Measurements from ENCODE around the gene LMX1A.

The LMX1A gene

DNA sequence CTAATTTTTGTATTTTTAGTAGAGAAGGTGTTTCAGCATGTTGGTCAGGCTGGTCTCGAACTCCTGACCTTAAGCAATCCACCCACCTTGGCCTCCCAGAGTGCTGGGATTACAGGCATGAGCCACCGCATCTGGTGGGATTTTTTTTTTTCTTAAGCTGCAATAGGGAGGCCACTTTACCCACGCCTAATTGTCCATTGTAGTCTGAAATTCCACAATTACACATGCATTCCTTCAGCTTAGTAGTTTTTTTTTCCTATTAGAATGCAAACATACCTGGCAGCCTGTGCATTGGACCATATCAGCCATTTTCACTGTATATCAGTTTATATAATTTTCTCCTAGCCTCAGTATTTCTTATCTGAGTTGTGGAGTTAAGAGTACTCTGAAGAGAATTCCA, 186.8 kb downstream of the LMX1A start:
- TF ChIP-seq, protein P1, sequence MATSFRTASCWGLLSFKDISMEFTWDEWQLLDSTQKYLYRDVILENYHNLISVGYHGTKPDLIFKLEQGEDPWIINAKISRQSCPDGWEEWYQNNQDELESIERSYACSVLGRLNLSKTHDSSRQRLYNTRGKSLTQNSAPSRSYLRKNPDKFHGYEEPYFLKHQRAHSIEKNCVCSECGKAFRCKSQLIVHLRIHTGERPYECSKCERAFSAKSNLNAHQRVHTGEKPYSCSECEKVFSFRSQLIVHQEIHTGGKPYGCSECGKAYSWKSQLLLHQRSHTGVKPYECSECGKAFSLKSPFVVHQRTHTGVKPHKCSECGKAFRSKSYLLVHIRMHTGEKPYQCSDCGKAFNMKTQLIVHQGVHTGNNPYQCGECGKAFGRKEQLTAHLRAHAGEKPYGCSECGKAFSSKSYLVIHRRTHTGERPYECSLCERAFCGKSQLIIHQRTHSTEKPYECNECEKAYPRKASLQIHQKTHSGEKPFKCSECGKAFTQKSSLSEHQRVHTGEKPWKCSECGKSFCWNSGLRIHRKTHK (tag by site-specific recombination; IDR thresholded peaks at IDR 0.05) = no peak
- TF ChIP-seq GLIS1 (tag by site-specific recombination; IDR thresholded peaks at IDR 0.05) (no peak), GLIS2 (tag by site-specific recombination; IDR thresholded peaks at IDR 0.05) (no peak), KLF7 (tag by site-specific recombination; IDR thresholded peaks at IDR 0.05; ENCODE audit: borderline replicate concordance) (no peak), ZNF596 (tag by site-specific recombination; IDR thresholded peaks at IDR 0.05) (no peak), ZNF211 (tag by site-specific recombination; IDR thresholded peaks at IDR 0.05; ENCODE audit: low read depth) (no peak), ZNF624 (tag by site-specific recombination; IDR thresholded peaks at IDR 0.05) (no peak), ZNF843 (tag by site-specific recombination; IDR thresholded peaks at IDR 0.05) (no peak), ZNF529 (tag by site-specific recombination; IDR thresholded peaks at IDR 0.05; ENCODE audit: insufficient replicate concordance) (no peak), ZFHX2 (tag by site-specific recombination; conservative IDR thresholded peaks at IDR 0.05) (no peak), ZNF571 (tag by site-specific recombination; IDR thresholded peaks at IDR 0.05) (no peak), ZNF311 (tag by site-specific recombination; IDR thresholded peaks at IDR 0.05; ENCODE audit: borderline replicate concordance) (no peak)
- TF ChIP-seq, protein P2, sequence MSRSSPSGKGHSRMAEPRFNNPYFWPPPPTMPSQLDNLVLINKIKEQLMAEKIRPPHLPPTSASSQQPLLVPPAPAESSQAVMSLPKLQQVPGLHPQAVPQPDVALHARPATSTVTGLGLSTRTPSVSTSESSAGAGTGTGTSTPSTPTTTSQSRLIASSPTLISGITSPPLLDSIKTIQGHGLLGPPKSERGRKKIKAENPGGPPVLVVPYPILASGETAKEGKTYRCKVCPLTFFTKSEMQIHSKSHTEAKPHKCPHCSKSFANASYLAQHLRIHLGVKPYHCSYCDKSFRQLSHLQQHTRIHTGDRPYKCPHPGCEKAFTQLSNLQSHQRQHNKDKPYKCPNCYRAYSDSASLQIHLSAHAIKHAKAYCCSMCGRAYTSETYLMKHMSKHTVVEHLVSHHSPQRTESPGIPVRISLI (tag by site-specific recombination; IDR thresholded peaks at IDR 0.05) = no peak
- ChIA-PET CTCF (interaction anchor here (1.7 kb wide), 1 partner anchor 17 kb away, joined by 4 read pairs; no protein-coding TSS in a partner anchor), POLR2A (no interaction called here)
- Histone ChIP-seq H3K36me3 (ENCODE audit: control insufficient read depth in 2 of 2, insufficient read depth in 1 of 2, low read length in 2 of 2) (no peaks in the 10 kb centered on the region), H3K4me1 (ENCODE audit: control insufficient read depth, insufficient read depth, low read length) (no peaks in the 10 kb centered on the region), H3K9me3 (ENCODE audit: control insufficient read depth, insufficient read depth, low read depth, low read length) (no peaks in the 10 kb centered on the region), H3K27ac (ENCODE audit: extremely low read depth, low read depth, low read length) (no peak overlapping the region), H3K4me3 (ENCODE audit: low read depth, low read length) (no peak overlapping the region)

DNA sequence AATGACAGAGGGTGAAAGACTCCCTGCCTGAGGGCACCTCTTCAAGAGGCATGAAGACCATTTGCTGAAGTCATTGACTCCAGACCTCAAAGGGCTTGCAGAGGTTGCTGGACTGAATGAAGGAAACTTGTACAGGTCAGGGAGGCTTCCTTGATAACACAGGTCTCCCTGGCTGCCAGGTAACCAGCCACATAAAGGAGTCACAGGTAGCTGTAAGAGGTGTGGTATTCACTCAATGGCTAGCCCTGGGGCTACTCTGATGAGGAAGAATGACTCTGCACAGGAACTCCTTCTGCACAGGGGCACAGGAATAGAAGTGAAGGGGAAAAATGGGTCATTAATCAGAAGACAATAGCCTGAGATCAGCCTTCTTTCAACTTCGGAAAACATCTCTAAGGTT, 187.5 kb downstream of the LMX1A start:
- Histone ChIP-seq H3K4me3 (ENCODE audit: low read depth, low read length) (no peak overlapping the region), H3K36me3 (ENCODE audit: control insufficient read depth in 2 of 2, insufficient read depth in 1 of 2, low read length in 2 of 2) (no peaks in the 10 kb centered on the region), H3K27ac (ENCODE audit: extremely low read depth, low read depth, low read length) (no peak overlapping the region), H3K9me3 (ENCODE audit: control insufficient read depth, insufficient read depth, low read depth, low read length) (no peaks in the 10 kb centered on the region), H3K4me1 (ENCODE audit: control insufficient read depth, insufficient read depth, low read length) (no peaks in the 10 kb centered on the region)
- ChIA-PET POLR2A (no interaction called here), CTCF (no interaction called here)
- no peak for TF ChIP-seq ZNF514 (tag by site-specific recombination; IDR thresholded peaks at IDR 0.05)
- no peak for TF ChIP-seq ZNF211 (tag by site-specific recombination; IDR thresholded peaks at IDR 0.05; ENCODE audit: low read depth)
- TF ChIP-seq ZNF155 (tag by site-specific recombination; IDR thresholded peaks at IDR 0.05) = no peak
- no peak for TF ChIP-seq ZNF292 (tag by site-specific recombination; IDR thresholded peaks at IDR 0.05; ENCODE audit: borderline replicate concordance, low read depth)
- TF ChIP-seq, protein P3, sequence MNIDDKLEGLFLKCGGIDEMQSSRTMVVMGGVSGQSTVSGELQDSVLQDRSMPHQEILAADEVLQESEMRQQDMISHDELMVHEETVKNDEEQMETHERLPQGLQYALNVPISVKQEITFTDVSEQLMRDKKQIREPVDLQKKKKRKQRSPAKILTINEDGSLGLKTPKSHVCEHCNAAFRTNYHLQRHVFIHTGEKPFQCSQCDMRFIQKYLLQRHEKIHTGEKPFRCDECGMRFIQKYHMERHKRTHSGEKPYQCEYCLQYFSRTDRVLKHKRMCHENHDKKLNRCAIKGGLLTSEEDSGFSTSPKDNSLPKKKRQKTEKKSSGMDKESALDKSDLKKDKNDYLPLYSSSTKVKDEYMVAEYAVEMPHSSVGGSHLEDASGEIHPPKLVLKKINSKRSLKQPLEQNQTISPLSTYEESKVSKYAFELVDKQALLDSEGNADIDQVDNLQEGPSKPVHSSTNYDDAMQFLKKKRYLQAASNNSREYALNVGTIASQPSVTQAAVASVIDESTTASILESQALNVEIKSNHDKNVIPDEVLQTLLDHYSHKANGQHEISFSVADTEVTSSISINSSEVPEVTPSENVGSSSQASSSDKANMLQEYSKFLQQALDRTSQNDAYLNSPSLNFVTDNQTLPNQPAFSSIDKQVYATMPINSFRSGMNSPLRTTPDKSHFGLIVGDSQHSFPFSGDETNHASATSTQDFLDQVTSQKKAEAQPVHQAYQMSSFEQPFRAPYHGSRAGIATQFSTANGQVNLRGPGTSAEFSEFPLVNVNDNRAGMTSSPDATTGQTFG (tag by site-specific recombination; IDR thresholded peaks at IDR 0.05; ENCODE audit: borderline replicate concordance) = no peak
- TF ChIP-seq GLIS1 (tag by site-specific recombination; IDR thresholded peaks at IDR 0.05) = no peak
- no peak for TF ChIP-seq ZNF623 (tag by site-specific recombination; IDR thresholded peaks at IDR 0.05)
- TF ChIP-seq ZNF660 (tag by site-specific recombination; IDR thresholded peaks at IDR 0.05) = no peak
- TF ChIP-seq ZBTB8A (tag by site-specific recombination; IDR thresholded peaks at IDR 0.05) = no peak
- no peak for TF ChIP-seq ZNF175 (tag by site-specific recombination; IDR thresholded peaks at IDR 0.05)
- no peak for TF ChIP-seq ZNF350 (tag by site-specific recombination; IDR thresholded peaks at IDR 0.05)
- no peak for TF ChIP-seq ZNF394 (tag by site-specific recombination; IDR thresholded peaks at IDR 0.05; ENCODE audit: borderline replicate concordance)
- TF ChIP-seq ZNF202 (tag by site-specific recombination; IDR thresholded peaks at IDR 0.05; ENCODE audit: borderline replicate concordance) = no peak
- TF ChIP-seq ZNF24 (tag by site-specific recombination; IDR thresholded peaks at IDR 0.05) = no peak
- TF ChIP-seq ZNF830 (tag by site-specific recombination; IDR thresholded peaks at IDR 0.05; ENCODE audit: low read depth) = no peak

All from HEK293 (cell line).